Tibial nerve (tissue), 4 donors: ENCODE measurements around the gene HRH4.

Source experiments
- EP300 ChIP-seq, 2 donors: sonication (generic); formaldehyde crosslinking; IDR thresholded peaks; one replicate each; pipeline ENCODE4 v1.6.1; 2017; ENCODE audit warnings: antibody characterized with exemption in 2 of 2, mild to moderate bottlenecking in 1 of 2
- POLR2A ChIP-seq, 2 donors: fragments of 450-650 bp; IDR thresholded peaks; one replicate each; pipeline ENCODE4 v1.6.1; 2017; ENCODE audit warnings: antibody characterized with exemption in 2 of 2, mild to moderate bottlenecking in 2 of 2, moderate library complexity in 2 of 2
- TF ChIP-seq, protein P1 (sequence below), 5 experiments: fragments of 200-600 bp in 3 of 5; fragments of 450-650 bp in 2 of 5; sonication (generic) in 3 of 5; IDR thresholded peaks; one replicate each; pipeline ENCODE4 v1.5.1; 2016 to 2019; ENCODE audit warnings: antibody characterized with exemption in 5 of 5, mild to moderate bottlenecking in 3 of 5, moderate library complexity in 2 of 5

DNA sequence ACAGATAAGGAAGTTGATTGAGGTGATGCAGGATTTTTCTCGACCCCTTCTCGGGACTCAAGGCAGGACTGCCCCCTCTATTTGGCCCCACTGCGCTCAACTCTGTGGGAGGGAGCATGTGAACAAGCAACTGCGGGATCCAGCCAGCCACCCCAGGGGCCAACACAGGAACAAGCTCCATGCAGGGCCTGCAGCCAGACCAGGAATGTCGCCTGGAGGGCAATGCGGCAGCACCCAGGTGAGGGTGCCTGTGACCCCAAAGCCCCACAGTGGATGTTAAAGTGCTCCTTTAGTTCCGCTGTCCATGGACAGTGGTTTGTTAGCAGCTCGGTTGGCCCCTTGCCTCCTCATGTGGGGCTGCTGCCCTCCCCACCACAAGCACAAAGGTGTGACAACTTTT lies 57.1 kb downstream of the HRH4 start:
- TF ChIP-seq, protein P1, sequence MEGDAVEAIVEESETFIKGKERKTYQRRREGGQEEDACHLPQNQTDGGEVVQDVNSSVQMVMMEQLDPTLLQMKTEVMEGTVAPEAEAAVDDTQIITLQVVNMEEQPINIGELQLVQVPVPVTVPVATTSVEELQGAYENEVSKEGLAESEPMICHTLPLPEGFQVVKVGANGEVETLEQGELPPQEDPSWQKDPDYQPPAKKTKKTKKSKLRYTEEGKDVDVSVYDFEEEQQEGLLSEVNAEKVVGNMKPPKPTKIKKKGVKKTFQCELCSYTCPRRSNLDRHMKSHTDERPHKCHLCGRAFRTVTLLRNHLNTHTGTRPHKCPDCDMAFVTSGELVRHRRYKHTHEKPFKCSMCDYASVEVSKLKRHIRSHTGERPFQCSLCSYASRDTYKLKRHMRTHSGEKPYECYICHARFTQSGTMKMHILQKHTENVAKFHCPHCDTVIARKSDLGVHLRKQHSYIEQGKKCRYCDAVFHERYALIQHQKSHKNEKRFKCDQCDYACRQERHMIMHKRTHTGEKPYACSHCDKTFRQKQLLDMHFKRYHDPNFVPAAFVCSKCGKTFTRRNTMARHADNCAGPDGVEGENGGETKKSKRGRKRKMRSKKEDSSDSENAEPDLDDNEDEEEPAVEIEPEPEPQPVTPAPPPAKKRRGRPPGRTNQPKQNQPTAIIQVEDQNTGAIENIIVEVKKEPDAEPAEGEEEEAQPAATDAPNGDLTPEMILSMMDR (IDR thresholded peaks at IDR 0.05): no peak
- no peak for TF ChIP-seq POLR2A (IDR thresholded peaks at IDR 0.05)
- TF ChIP-seq EP300 (IDR thresholded peaks at IDR 0.05): no peak
